MM.1S (cell line): ENCODE measurements around the gene PSMC6.
"Not testable (repeated sequence)": the region's sequence is repeated elsewhere in the genome, so short reads cannot be mapped to it uniquely, and the experiment has no call there.

Experiments used
- EZH2 ChIP-seq: fragments of 300-600 bp; sonication (generic); optimal IDR thresholded peaks from 2 replicates; pipeline ENCODE3; 2017; ENCODE audit warnings: low read depth, mild to moderate bottlenecking, antibody characterized with exemption, low read length, mixed read lengths
- EZH2phosphoT487 ChIP-seq: fragments of 300-600 bp; sonication (generic); IDR thresholded peaks from 2 replicates; pipeline ENCODE4 v1.6.1; 2018; ENCODE audit warnings: antibody characterized with exemption, low read length
- TF ChIP-seq, protein P1 (sequence below): fragments of 300-600 bp; sonication (generic); IDR thresholded peaks from 2 replicates; pipeline ENCODE4 v1.5.1; 2016; ENCODE audit warnings: antibody characterized with exemption, low read length, mixed read lengths

DNA sequence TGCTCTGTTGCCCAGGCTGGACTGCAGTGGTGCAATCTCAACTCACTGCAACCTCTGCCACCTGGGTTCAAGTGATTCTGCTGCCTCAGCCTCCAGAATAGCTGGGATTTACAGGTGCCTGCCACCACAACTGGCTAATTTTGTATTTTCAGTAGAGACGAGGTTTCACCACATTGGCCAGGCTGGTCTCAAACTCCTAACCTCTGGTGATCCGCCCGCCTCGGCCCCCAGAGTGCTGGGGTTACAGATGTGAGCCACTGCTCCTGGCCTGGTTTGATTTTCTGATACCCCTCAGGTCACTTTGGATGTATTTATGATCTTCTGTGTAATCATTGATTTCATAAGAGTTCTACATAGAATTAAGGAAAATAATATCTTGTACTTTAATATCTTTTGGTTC is 55.9 kb downstream of the PSMC6 start:
- not testable (repeated sequence) for TF ChIP-seq EZH2, EZH2phosphoT487
- TF ChIP-seq, protein P1, sequence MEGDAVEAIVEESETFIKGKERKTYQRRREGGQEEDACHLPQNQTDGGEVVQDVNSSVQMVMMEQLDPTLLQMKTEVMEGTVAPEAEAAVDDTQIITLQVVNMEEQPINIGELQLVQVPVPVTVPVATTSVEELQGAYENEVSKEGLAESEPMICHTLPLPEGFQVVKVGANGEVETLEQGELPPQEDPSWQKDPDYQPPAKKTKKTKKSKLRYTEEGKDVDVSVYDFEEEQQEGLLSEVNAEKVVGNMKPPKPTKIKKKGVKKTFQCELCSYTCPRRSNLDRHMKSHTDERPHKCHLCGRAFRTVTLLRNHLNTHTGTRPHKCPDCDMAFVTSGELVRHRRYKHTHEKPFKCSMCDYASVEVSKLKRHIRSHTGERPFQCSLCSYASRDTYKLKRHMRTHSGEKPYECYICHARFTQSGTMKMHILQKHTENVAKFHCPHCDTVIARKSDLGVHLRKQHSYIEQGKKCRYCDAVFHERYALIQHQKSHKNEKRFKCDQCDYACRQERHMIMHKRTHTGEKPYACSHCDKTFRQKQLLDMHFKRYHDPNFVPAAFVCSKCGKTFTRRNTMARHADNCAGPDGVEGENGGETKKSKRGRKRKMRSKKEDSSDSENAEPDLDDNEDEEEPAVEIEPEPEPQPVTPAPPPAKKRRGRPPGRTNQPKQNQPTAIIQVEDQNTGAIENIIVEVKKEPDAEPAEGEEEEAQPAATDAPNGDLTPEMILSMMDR = not testable (repeated sequence)
